ENCODE measurements around the gene COMT.

The COMT gene

GRCh38 chr22:19997561-19998231, 56.1 kb downstream of the COMT start:
- DNase-seq = no peak

- no peak for DNase-seq
These were observed 56.8 kb downstream of the COMT start for GRCh38 chr22:19998232-19998951.

GRCh38 chr22:19998991-19999820, 57.6 kb downstream of the COMT start:
- DNase-seq = no peak

DNA sequence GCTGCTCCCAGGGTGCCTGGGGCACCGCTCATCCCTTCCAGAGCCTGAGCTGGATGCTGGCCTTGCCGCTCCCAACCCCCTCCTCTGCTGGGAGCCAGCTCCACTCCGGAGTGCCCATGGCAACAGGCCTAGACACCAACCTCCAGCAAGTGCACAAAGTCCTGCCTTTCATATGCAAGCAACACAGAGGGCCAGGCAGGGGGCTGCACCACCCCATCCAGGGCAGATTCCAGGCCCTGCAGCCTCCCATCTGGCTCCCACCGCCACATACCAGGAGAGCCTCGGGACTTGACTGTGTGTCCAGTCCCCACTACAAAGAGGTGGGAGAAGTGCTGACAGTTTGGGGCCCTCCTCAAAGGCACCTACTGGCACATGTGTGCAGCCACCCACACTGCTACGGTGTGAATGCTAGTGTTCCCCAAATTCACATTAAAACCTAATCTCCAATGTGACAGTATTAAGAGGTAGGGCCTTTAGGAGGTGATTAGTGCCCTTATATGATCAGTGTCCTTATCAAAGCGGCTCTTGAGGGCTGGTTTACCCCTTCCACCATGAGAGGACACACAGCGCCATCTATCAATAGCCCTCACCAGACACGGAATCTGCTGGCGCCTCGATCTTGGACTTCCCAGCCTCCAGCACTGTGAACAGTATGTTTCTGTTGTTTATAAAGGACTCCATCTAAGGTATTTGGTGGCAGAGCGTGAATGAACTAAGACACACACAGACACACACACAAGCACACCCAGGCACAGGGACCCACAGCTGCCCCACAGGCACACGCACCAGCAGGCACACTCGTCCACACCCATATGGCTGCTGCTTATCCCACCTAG, 58.9 kb downstream of the COMT start:
- DNase-seq = no peak

DNA sequence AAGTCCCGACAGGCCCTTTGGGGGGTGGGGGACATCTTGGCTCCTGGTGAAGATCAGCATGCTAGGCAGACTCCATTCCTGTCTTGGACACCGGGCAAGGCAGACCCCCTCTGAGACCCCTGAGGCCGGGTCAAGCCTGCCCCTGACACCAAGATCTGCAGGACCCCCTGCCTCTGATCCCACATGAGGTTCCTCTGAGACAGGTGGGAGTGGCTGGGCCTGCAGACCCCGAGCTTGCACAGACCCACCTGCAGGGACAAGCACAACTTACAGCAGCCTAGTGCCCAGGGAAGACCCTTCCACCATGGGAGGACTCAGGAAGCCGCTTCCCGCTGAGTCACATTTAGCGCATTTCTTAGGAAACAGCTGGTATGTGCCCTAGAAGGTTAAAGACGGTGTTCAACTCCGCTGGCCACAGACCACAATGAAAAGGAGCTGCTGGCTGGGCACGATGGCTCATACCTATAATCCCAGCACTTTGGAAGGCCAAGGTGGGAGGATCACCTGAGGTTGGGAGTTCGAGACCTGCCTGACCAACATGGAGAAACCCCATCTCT, 59.6 kb downstream of the COMT start:
- no peak for DNase-seq

DNA sequence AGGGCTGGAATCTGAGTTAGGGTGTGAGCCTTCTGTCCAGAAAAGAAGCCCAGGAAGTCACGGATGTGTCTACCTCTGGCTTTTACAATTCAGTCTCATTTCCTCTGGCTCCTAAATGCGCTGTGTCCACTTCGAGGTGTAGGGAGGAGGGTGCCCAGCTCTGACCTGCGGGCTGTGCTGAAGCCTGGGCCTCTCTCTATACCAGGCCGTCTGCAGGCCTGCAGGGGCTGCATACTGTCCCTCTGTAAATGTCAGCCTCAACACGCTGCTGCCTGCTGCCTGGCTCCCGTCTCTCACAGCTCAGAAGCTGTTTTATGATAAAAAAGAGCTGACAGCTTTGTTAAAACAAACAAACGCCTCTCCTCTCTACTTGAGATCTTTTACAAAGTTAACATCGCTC, 60.6 kb downstream of the COMT start:
- no peak for DNase-seq

GRCh38 chr22:20002636-20003035, 61.1 kb downstream of the COMT start:
- no peak for DNase-seq

DNA sequence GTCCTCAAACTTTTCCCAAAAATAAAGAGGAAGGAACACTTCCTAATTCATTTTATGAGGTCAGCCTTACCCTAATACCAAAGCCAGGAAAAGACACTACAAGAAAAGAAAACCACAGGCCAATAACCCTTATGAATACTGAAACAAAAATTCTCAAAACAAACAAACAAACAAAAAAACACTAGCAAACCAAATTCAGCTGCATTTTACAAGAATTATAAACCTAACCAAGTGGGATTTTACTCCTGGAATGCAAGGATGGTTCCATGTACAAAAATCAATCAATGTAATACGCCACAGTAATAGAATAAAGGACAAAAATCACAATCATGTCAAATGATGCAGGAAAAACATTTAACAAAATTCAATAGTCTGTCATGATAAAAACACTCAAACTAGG, 61.7 kb downstream of the COMT start:
- DNase-seq = no peak

DNA sequence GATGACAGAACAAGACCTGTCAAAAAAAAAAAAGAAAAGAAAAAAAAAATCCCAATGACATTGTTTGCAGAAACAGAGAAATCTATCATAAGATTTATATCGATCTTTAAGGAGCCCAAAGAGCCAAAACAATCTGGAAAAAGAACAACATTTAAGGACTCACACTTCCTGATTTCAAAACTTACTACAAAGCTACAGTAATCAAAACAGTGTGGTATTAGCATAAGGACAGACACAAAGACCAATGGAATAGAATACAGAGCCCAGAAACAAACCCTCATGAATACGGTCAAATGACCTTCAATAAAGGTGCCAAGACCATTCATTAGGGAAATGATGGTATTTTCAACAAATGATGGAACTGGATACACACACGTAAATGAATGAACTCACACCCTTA, 62.9 kb downstream of the COMT start:
- no peak for DNase-seq

DNA sequence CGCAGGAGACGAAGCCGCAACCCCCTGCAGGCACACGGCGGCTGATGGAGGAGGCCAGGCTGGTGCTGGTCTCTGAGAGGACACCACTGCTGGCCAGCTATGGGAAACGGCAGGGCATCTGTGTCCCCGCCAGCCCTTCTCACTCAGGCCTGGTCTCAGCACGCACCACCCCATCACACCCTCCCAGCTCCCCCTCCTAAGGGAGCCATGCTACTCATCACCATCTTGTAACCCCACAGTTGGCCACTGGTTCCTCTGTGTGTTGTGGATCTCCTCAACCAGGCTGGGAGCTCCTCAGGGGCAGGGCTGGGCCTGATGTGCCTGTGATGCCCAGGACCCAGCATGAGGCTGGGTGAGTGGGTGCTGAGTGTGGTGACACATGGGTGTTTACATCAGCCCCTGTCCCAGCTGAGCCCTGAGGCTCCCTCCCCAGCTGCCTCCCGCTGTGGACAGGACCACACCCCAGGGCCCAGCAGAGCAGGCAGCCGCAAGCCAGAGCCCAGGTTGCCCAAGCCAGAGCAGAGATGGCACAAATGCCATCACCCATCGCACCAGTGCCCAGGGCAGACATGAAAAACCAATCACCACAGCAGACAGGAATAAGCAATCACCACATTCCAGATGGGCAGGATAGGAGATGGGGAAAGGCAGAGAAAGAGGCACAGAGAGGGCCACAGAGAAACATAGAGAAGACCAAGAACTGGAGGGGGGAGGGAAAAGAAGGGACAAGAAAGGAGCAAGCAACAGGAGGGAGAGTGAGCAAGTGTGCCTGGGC, 66.8 kb downstream of the COMT start:
- DNase-seq = no peak

DNA sequence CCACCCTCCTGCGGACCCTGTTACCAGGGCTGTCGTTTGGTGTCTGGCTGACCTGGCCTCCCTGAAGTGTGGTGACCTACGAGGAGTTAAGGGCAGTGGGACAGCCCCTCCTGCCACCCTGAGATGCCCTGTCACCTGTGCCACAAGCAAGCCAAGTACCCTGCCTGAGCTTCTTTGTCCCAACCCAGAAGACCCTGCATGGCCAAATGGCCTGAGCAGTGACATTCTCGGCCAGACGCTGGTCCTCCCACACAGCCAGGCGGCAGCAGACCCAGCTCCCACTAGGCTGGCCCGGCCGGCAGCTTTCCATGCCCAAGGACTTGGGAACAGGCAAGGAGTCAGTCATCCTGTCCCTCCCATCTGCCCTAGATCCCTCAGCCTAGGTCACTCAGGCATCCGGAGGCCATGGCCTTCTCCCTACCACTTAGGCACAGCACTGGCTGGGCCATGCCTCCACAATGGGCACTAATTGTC, 67.5 kb downstream of the COMT start:
- DNase-seq = no peak

- DNase-seq = no peak
These were observed 68.2 kb downstream of the COMT start for GRCh38 chr22:20009582-20010306.

DNA sequence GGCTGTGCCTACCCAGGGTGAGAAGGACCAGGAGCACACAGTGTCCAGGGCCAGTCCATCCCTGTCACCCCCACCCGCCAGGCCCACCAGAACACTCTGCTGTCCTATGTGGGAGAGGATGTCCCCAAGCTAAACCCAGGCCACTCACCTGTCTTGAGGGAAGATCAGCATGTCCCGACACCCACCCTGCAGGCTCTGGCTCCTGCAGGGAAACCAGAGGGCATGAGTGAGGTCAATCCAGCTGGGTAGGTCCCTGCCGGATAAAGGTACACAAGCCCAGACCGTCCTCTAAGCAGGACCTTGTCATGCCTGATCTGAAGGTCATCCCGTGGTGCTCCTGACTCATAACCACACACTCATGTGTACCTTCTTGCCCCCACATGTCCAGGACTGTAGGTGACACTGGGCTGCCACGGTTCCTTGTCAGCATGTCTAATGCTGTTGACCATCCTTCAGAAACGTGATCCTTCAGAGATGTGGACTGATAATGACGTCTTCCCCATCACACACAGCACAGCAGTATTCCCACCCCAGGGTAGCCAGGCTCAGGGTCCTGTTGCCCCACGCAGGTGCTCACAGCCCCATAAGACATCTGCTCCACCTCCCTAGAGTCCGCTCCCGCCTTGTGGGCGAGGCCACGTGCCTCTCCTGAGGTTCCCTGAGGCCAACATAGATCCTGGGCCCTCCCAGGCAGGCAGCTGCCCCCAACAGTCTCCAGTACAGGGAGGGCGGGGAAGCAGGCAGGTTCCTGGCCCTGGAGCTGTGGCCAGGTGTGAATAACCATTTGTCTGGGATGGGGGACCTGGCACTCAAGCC, 68.9 kb downstream of the COMT start:
- no peak for DNase-seq

DNA sequence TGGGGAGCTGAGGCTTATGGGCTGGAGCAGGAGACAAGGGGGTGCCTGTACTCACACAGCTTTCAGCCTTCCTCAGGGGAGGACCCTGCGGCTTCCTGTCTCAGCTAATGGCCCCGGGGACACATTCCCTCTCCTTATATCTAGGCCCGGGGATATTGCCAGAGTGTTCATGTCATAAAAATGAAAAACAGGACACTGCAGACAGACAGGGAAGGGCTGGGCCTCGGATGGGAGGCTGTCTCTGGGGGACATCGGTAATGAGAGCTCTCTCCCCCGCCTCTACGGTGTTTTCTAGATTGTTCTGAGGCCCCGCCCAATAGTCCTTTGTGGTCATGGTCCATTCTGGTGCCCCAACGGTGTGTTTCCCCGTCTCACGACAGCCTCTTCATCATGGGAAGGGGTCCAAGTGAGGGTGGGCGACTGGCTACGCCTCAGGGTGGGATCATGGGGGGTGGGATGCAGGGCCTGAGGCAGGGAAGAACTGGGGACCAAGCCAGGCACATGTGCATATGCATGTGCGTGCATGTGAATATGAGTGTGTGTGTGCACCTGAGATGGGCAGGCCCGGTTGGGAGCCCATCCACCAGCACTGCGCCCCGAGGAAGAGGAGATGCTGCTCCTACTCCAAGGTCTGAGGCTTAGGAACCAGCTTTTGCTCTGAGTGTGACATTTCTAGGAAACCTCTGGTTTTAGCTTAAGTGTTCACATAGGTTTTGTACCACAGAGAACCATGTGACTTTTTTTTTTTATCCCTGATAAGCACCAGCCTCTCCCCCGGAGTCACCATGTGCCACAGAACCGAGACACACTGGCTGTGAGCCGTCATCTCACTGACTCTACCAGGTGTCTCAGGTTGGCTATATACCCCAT, 69.8 kb downstream of the COMT start:
- no peak for DNase-seq

DNA sequence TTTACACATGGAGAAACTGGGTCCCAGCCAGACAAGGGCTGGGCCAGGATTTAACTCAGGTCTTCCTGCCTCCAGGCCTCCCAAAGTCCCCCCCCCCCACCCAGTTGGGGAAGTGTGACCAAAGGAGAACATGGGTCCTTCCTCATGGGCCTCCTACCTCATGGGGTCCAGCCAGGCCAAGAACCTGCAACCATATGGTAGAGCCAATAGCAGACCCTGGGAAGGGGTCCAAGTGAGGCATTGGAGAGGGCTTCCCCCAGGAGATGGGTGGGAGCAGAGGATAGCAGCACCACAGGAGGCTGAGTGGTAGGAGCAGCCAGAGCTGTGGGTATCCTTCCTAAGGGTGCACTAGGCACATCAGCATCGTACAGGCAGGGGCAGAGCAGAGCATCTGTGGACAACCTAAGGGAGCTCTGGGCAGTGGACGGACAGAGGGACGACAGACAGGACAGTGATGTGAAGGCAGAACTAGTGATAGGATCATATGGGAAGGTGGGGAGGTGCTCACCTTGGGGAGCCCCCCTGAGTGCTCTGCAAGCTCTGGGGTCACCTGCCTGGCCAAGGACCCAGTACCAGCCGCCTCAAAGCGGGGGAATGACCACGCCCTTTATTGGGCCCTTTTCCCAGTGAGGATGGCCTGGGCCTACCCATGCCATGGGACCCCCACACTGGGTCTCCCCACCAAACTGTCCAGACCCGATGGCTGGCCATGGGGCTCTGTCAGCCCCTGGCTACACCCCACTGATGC, 70.6 kb downstream of the COMT start:
- DNase-seq = no peak

DNA sequence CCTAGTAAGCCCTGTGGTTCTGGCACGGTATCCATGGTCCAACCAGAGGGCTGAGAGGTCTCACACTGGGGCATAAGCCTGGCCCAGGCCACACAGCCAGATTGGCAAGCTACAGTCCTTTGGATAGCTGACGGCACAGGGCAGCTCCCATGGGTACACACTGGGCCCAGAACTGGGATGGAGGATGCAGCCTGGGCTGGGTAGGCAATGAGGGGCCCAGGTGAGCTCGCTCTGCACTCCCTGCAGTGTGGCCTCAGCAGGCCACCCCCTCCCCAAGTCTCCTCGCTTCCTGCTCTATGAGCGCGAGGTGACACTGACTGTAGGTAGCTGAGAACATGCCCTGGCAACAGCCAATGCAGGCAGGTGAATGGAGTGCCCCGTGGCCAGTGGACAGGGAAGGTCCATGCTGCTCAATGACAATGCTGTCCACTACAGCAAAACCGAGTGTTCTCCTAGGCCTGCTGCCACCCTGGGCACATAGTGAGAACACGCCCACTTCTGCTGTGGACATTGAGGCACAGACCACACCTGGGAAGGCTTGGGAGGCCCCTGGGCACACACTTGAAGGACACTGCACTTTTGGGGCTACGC, 71.3 kb downstream of the COMT start:
- no peak for DNase-seq

DNA sequence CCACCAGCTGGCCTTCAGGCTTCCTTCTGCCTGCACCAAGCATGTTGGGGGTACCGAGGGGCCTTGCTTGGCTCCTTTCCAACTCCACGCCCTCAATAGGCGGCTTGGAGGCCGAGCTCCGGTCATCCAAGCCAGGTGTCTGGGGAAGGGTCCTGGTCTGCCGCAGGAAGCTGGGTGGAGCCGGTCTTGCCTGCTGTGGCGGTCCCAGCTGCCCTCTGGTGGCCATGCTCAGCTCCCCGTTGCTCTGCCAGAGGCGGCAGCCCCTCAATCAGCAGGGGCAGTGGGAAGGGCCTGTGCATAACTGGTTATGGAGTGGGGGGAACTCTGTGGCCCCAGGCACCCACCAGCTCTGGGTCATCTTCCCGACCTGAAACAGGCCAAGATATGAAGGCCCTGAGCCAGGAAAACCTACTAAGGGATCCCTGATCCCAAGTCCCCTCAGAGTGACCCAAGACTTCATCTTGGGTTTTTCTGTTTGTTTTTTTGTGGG, 71.9 kb downstream of the COMT start:
- DNase-seq = no peak

Data from activated CD4-positive, alpha-beta T cell treated with anti-CD3 and anti-CD28 coated beads, Interleukin-10, Interleukin-2, amounts not matched to agents 100 ng/mL and 50 ng/mL, durations not matched to agents 16 hours and 8 hours (primary cell).